ENCODE measurements around the gene TCEAL3.

DNA sequence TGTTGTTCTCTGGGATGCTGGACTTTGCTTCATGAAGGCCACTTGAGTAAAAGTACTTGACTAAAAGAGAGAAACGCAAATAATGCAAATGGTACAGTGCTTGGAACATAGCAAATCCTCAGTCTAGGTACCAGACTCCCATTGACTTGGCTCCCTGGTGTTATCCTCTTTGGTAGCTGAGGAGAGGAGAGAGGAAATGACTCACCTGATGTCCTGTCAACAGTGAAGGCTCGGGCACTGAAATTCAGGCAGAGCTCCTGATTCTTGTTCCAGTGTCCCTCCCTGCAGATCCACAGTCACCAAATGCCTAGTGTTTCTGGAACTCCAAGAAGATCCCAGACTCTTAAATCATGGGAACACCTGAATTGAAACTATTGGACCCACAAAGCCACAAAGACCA, 45.0 kb upstream of the TCEAL3 start:
- TF ChIP-seq EZH2 (IDR thresholded peaks at IDR 0.05; ENCODE audit: borderline replicate concordance, low read depth, low read length) (no peak), PRMT5 (CRISPR knock-in tag; IDR thresholded peaks at IDR 0.05) (no peak), SIN3A (IDR thresholded peaks at IDR 0.05; ENCODE audit: borderline replicate concordance in 2 of 2, control insufficient read depth in 1 of 2, low read depth in 2 of 2, low read length in 2 of 2) (no peak), NR1H2 (CRISPR knock-in tag; IDR thresholded peaks at IDR 0.05) (no peak)
